ENCODE data around the gene LRRC32. TPM values are rescaled to one million over a fixed set of nuclear protein-coding genes. Genes with fewer than 3 reads are reported as not detected.

LRRC32 gene
- total and polyA plus RNA-seq, 10 of the 15 experiments (the other 5 are each of a cell fraction or from before 2014, with no cell fraction given): 0.56 to 20.8 (median 7.4) TPM

- RAD21 ChIA-PET (ENCODE audit: unreplicated experiment): interaction anchor here (0.6 to 11.6 kb wide), 5 partner anchors 29 to 86 kb away, joined by 3 to 145 read pairs (median 4); partner anchors contain the start of gene LRRC32
- Histone ChIP-seq H3K4me2 (ENCODE audit: control insufficient read depth, insufficient read depth) (0 out of 2 replicates have a peak overlapping the region, but pooled peaks have one; percentile 3), H4K20me1 (ENCODE audit: control insufficient read depth, insufficient read depth) (no peaks in the 10 kb centered on the region; the same call in 1 of the 2 replicates), H3K9ac (ENCODE audit: control insufficient read depth, insufficient read depth, low read length) (no peak overlapping the region), H2AFZ (ENCODE audit: control insufficient read depth, low read depth, low read length) (peak overlapping the region; percentile 6), H3K4me3 (no peak overlapping the region), H3K4me1 (ENCODE audit: control insufficient read depth, insufficient read depth, low read length) (peaks cover 41% of the 10 kb centered on the region), H3K79me2 (ENCODE audit: control insufficient read depth, insufficient read depth, low read length) (no peaks in the 10 kb centered on the region), H3K9me3 (replicated peaks; ENCODE audit: control insufficient read depth, insufficient read depth, low read length) (peaks cover 18% of the 10 kb centered on the region; the same call in 2 of the 3 replicates), H3K27me3 (replicated peaks in 1 of 2; ENCODE audit: control insufficient read depth in 2 of 2, insufficient read depth in 2 of 2, low read length in 1 of 2) (peaks cover 0 to 13% of the 10 kb centered on the region in 2 experiments; a peak in 1 of 4 replicates), H3K36me3 (ENCODE audit: control insufficient read depth in 2 of 2, insufficient read depth in 2 of 2, low read length in 1 of 2) (no peaks in the 10 kb centered on the region), H3K27ac (ENCODE audit: control insufficient read depth, insufficient read depth) (no peak overlapping the region)
- CTCF ChIA-PET: interaction anchor here (0.9 to 10.0 kb wide), 6 partner anchors 10 to 292 kb away, joined by 3 to 70 read pairs (median 4); partner anchors contain the start of gene LRRC32
- SMC1A ChIA-PET (ENCODE audit: uncharacterized antibody, unreplicated experiment): interaction anchor here (0.7 to 3.2 kb wide), 10 partner anchors 10 to 59 kb away, joined by 3 to 50 read pairs (median 4); partner anchors contain the start of gene LRRC32
- TF ChIP-seq SRF (IDR thresholded peaks at IDR 0.05; ENCODE audit: low read depth in 2 of 2, low read length in 2 of 2) (peak in 1 of 2 experiments; percentile 46; a peak in 1 of 4 replicates), KDM1A (IDR thresholded peaks at IDR 0.05; ENCODE audit: borderline replicate concordance) (no peak), SUZ12 (IDR thresholded peaks at IDR 0.05; ENCODE audit: unreplicated experiment) (no peak), YBX1 (IDR thresholded peaks at IDR 0.05) (no peak), BHLHE40 (IDR thresholded peaks at IDR 0.05; ENCODE audit: borderline replicate concordance in 1 of 2, low read depth in 2 of 2, low read length in 1 of 2) (peak in 1 of 2 experiments; percentile 9; a peak in 1 of 4 replicates), SPI1 (IDR thresholded peaks at IDR 0.05; ENCODE audit: borderline replicate concordance, insufficient read depth, low read depth, low read length) (peak; percentile 76; the same call in 1 of the 2 replicates), RAD51 (IDR thresholded peaks at IDR 0.05) (peak; percentile 18; the same call in 1 of the 2 replicates)
- TF ChIP-seq, protein P1, sequence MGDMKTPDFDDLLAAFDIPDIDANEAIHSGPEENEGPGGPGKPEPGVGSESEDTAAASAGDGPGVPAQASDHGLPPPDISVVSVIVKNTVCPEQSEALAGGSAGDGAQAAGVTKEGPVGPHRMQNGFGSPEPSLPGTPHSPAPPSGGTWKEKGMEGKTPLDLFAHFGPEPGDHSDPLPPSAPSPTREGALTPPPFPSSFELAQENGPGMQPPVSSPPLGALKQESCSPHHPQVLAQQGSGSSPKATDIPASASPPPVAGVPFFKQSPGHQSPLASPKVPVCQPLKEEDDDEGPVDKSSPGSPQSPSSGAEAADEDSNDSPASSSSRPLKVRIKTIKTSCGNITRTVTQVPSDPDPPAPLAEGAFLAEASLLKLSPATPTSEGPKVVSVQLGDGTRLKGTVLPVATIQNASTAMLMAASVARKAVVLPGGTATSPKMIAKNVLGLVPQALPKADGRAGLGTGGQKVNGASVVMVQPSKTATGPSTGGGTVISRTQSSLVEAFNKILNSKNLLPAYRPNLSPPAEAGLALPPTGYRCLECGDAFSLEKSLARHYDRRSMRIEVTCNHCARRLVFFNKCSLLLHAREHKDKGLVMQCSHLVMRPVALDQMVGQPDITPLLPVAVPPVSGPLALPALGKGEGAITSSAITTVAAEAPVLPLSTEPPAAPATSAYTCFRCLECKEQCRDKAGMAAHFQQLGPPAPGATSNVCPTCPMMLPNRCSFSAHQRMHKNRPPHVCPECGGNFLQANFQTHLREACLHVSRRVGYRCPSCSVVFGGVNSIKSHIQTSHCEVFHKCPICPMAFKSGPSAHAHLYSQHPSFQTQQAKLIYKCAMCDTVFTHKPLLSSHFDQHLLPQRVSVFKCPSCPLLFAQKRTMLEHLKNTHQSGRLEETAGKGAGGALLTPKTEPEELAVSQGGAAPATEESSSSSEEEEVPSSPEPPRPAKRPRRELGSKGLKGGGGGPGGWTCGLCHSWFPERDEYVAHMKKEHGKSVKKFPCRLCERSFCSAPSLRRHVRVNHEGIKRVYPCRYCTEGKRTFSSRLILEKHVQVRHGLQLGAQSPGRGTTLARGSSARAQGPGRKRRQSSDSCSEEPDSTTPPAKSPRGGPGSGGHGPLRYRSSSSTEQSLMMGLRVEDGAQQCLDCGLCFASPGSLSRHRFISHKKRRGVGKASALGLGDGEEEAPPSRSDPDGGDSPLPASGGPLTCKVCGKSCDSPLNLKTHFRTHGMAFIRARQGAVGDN (IDR thresholded peaks at IDR 0.05): peak; percentile 72
- 14% methylated on average over 7 of the region's 7 CpGs for WGBS (ENCODE audit: insufficient coverage, insufficient replicate concordance, low lambda C conversion rate, missing lambda C conversion rate)
- BruUV-seq (replicated peaks): no TSS peak
- DNase-seq (ENCODE audit: low read depth, low spot score) (no peak), ATAC-seq (peak; percentile 5), FAIRE-seq (no peak)
- POLR2A ChIA-PET: interaction anchor here (0.9 to 2.2 kb wide), 6 partner anchors 14 to 45 kb away, joined by 3 to 10 read pairs (median 4); partner anchors contain the start of gene LRRC32
- in situ Hi-C loops (cut with MboI) (loop anchor here (5.0 kb wide), 1 partner anchor 45 kb away; the partner anchor contains the start of gene LRRC32), intact Hi-C loops (cut with micrococcal nuclease; ENCODE audit: unreplicated experiment) (loop anchor here (2.0 kb wide), 1 partner anchor 45 kb away; no protein-coding TSS in a partner anchor)
Measured at GRCh38 chr11:76627606-76628005, 42.9 kb downstream of the LRRC32 start.
